GM12892 (cell line): ENCODE results near the gene CCDC33.

ENCODE experiments used
- POLR2A ChIP-seq: IDR thresholded peaks from 2 replicates; pipeline ENCODE4 v1.6.1; 2011; ENCODE audit warnings: low read depth, low read length, control low read depth
- POLR2AphosphoS5 ChIP-seq: IDR thresholded peaks from 2 replicates; pipeline ENCODE4 v1.6.1; 2011; ENCODE audit warnings: low read depth, low read length, control low read depth

GRCh38 chr15:74312445-74313007 lies 76.4 kb downstream of the CCDC33 start:
- TF ChIP-seq POLR2A = no peak
- TF ChIP-seq POLR2AphosphoS5 = no peak
